ENCODE data around the gene PANK1.
"Not testable (repeated sequence)": the region's sequence is repeated elsewhere in the genome, so short reads cannot be mapped to it uniquely, and the experiment has no call there.

PANK1 gene

GRCh38 chr10:89565180-89565579, 79.9 kb downstream of the PANK1 start:
- no peak for DNase-seq

GRCh38 chr10:89563861-89564478, 81.1 kb downstream of the PANK1 start:
- DNase-seq, result peak; percentile 9

- DNase-seq, result no peak
Observed at GRCh38 chr10:89563311-89563710, 81.7 kb downstream of the PANK1 start.

GRCh38 chr10:89556600-89556999, 88.4 kb downstream of the PANK1 start:
- DNase-seq, result no peak

GRCh38 chr10:89555688-89556445, 89.2 kb downstream of the PANK1 start:
- no peak for DNase-seq

- no peak for DNase-seq
Observed at GRCh38 chr10:89554433-89554832, 90.6 kb downstream of the PANK1 start.

- DNase-seq, result no peak
Observed at GRCh38 chr10:89553064-89553734, 91.8 kb downstream of the PANK1 start.

- DNase-seq, result no peak
Observed at GRCh38 chr10:89552213-89552612, 92.8 kb downstream of the PANK1 start.

GRCh38 chr10:89550509-89550908, 94.5 kb downstream of the PANK1 start:
- DNase-seq, result no peak

GRCh38 chr10:89549510-89549909, 95.5 kb downstream of the PANK1 start:
- no peak for DNase-seq

- no peak for DNase-seq
Observed at GRCh38 chr10:89548673-89549072, 96.4 kb downstream of the PANK1 start.

- no peak for DNase-seq
Observed at GRCh38 chr10:89547853-89548513, 97.1 kb downstream of the PANK1 start.

GRCh38 chr10:89546651-89547050, 98.4 kb downstream of the PANK1 start:
- DNase-seq, result not testable (repeated sequence)

- DNase-seq, result no peak
Observed at GRCh38 chr10:89543841-89544240, 101.2 kb downstream of the PANK1 start.

GRCh38 chr10:89540420-89540949, 104.6 kb downstream of the PANK1 start:
- no peak for DNase-seq

- DNase-seq, result no peak
Observed at GRCh38 chr10:89537364-89537763, 107.7 kb downstream of the PANK1 start.

GRCh38 chr10:89536013-89536354, 109.1 kb downstream of the PANK1 start:
- DNase-seq, result no peak

- DNase-seq, result no peak
Observed at GRCh38 chr10:89535171-89536012, 109.7 kb downstream of the PANK1 start, which contains the start of gene SLC16A12. SLC16A12 (minus strand) TSS chr10:89535594; CDS start chr10:89462578, 73,016 bp downstream.

- DNase-seq, result no peak
Observed at GRCh38 chr10:89534826-89535166, 110.2 kb downstream of the PANK1 start.
